Hepatocyte (in vitro differentiated cells): ENCODE measurements around the gene UPK2. TPM values are rescaled to one million over a fixed set of nuclear protein-coding genes. Genes with fewer than 3 reads are reported as not detected.

Experiments
- DNase-seq: peaks from one replicate; pipeline ENCODE4 v3.0.0-alpha.2; 2016; ENCODE audit warnings: low spot score
- H2AFZ ChIP-seq: fragments of 200-600 bp; sonication (generic); 2 replicates; pipeline ENCODE4 v1.6.0; 2016; ENCODE audit warnings: antibody characterized with exemption, mild to moderate bottlenecking
- H3K27ac ChIP-seq: fragments of 200-600 bp; sonication (generic); 2 replicates; pipeline ENCODE4 v1.5.1; 2016; ENCODE audit warnings: mild to moderate bottlenecking
- H3K27me3 ChIP-seq: fragments of 200-600 bp; sonication (generic); 2 replicates; pipeline ENCODE4 v1.6.1; 2016
- H3K36me3 ChIP-seq: fragments of 200-600 bp; sonication (generic); replicated peaks from 2 replicates; pipeline ENCODE4 v1.5.1; 2016; ENCODE audit warnings: low read depth; ENCODE audit not compliant: insufficient read depth
- H3K4me1 ChIP-seq: fragments of 200-600 bp; sonication (generic); 2 replicates; pipeline ENCODE4 v1.5.1; 2016; ENCODE audit warnings: mild to moderate bottlenecking, moderate library complexity; ENCODE audit not compliant: insufficient read depth
- H3K4me2 ChIP-seq: fragments of 200-600 bp; sonication (generic); 2 replicates; pipeline ENCODE4 v1.6.0; 2016
- H3K4me3 ChIP-seq: fragments of 200-600 bp; sonication (generic); 2 replicates; pipeline ENCODE4 v1.5.1; 2016; ENCODE audit warnings: mild to moderate bottlenecking
- H3K79me2 ChIP-seq: fragments of 200-600 bp; sonication (generic); 2 replicates; pipeline ENCODE4 v1.6.0; 2017; ENCODE audit warnings: mild to moderate bottlenecking
- H3K9me2 ChIP-seq: fragments of 200-600 bp; sonication (generic); replicated peaks from 2 replicates; pipeline ENCODE4 v1.6.0; 2017; ENCODE audit warnings: mild to moderate bottlenecking; ENCODE audit not compliant: insufficient read depth
- H3K9me3 ChIP-seq: fragments of 200-600 bp; sonication (generic); 2 replicates; pipeline ENCODE4 v1.5.1; 2016; ENCODE audit warnings: low read depth, mild to moderate bottlenecking
- H4K20me1 ChIP-seq: fragments of 200-600 bp; sonication (generic); 2 replicates; pipeline ENCODE4 v1.6.0; 2016; ENCODE audit warnings: mild to moderate bottlenecking; ENCODE audit not compliant: insufficient read depth, poor library complexity, severe bottlenecking
- CTCF ChIP-seq: fragments of 200-600 bp; sonication (generic); IDR thresholded peaks from 2 replicates; pipeline ENCODE4 v1.5.1; 2016; ENCODE audit warnings: antibody characterized with exemption, mild to moderate bottlenecking; ENCODE audit not compliant: poor library complexity
- EZH2 ChIP-seq: fragments of 200-600 bp; sonication (generic); IDR thresholded peaks from 2 replicates; pipeline ENCODE4 v1.6.1; 2016; ENCODE audit warnings: antibody characterized with exemption, mild to moderate bottlenecking, borderline replicate concordance
- EZH2phosphoT487 ChIP-seq: fragments of 200-600 bp; sonication (generic); IDR thresholded peaks from one replicate; pipeline ENCODE4 v1.6.1; 2018; ENCODE audit warnings: antibody characterized with exemption, mild to moderate bottlenecking, low read depth, moderate library complexity; ENCODE audit not compliant: unreplicated experiment, severe bottlenecking
- WGBS: methylation state at CpG from one replicate; pipeline ENCODE4 v1.1.6; 2016; ENCODE audit warnings: low lambda C conversion rate; ENCODE audit errors: missing lambda C conversion rate; 5-methylcytosine and 5-hydroxymethylcytosine counted together
- polyA plus RNA-seq: library from polyadenylated mRNA; unstranded; fragments of >200 nt; fragmentation: Nextera tagmentation; extraction: Ambion mirVana; gene quantifications from 2 replicates; pipeline ENCODE4 v1.2.1, GENCODE V29; 2016
- total RNA-seq: library from RNA; depleted of rRNA; stranded (reverse); fragments of >200 nt; gene quantifications from 2 replicates; pipeline ENCODE4 v1.2.3, GENCODE V29; 2014

The UPK2 gene
- total and polyA plus RNA-seq, 2 experiments from 2014 or later = 2.2 to 55.3 TPM

GRCh38 chr11:118996926-118997626 lies 41.0 kb downstream of the UPK2 start:
- peak overlapping the region; percentile 98 for H2AFZ ChIP-seq
- no peaks in the 10 kb centered on the region for H4K20me1 ChIP-seq
- H3K36me3 ChIP-seq = no peaks in the 10 kb centered on the region
- peaks cover 8% of the 10 kb centered on the region for H3K4me1 ChIP-seq
- peak overlapping the region; percentile 87 for H3K4me3 ChIP-seq
- peaks cover 39% of the 10 kb centered on the region for H3K79me2 ChIP-seq
- H3K27me3 ChIP-seq = no peaks in the 10 kb centered on the region
- DNase-seq = no peak
- no peak for TF ChIP-seq EZH2
- no peak for TF ChIP-seq EZH2phosphoT487
- TF ChIP-seq CTCF = no peak
- H3K9me2 ChIP-seq = no peaks in the 10 kb centered on the region
- no peaks in the 10 kb centered on the region for H3K9me3 ChIP-seq
- H3K4me2 ChIP-seq = peak overlapping the region; percentile 92
- peak overlapping the region; percentile 31 for H3K27ac ChIP-seq
- WGBS = 40% methylated on average over 22 of the region's 22 CpGs

GRCh38 chr11:118997627-118998387 lies 41.7 kb downstream of the UPK2 start, which contains the start of gene CENATAC:
Gene CENATAC, plus strand, starts transcription at chr11:118998138. Its CDS starts 60 bp downstream, at chr11:118998198.
- H3K79me2 ChIP-seq = peaks cover 39% of the 10 kb centered on the region
- under 1% methylated on average over 53 of the region's 54 CpGs for WGBS

GRCh38 chr11:118998388-118998717 lies 42.3 kb downstream of the UPK2 start:
- Histone ChIP-seq H3K4me3 (peak overlapping the region; percentile 87), H4K20me1 (no peaks in the 10 kb centered on the region), H3K9me3 (no peaks in the 10 kb centered on the region), H3K27me3 (no peaks in the 10 kb centered on the region), H3K79me2 (peaks cover 39% of the 10 kb centered on the region), H3K27ac (peak overlapping the region; percentile 73), H3K36me3 (no peaks in the 10 kb centered on the region), H3K4me1 (peaks cover 8% of the 10 kb centered on the region), H3K9me2 (no peaks in the 10 kb centered on the region), H3K4me2 (peak overlapping the region; percentile 92), H2AFZ (peak overlapping the region; percentile 98)
- no peak for DNase-seq
- TF ChIP-seq EZH2phosphoT487 (no peak), CTCF (no peak), EZH2 (no peak)
- 1% methylated on average over 19 of the region's 19 CpGs for WGBS

More at GRCh38 chr11:118997627-118998387, 41.7 kb downstream of the UPK2 start, which contains the start of gene CENATAC:
- peak within 1 kb of the TSS; percentile 73 for H3K27ac ChIP-seq
- peak; percentile 97 for DNase-seq
- peak within 1 kb of the TSS; percentile 87 for H3K4me3 ChIP-seq
- H3K9me2 ChIP-seq = no peaks in the 10 kb centered on the region
- H3K36me3 ChIP-seq = no peaks in the 10 kb centered on the region
- TF ChIP-seq CTCF (no peak), EZH2phosphoT487 (no peak), EZH2 (no peak)
- no peaks in the 10 kb centered on the region for H4K20me1 ChIP-seq
- no peaks in the 10 kb centered on the region for H3K27me3 ChIP-seq
- H3K4me2 ChIP-seq = peak within 1 kb of the TSS; percentile 92
- H3K4me1 ChIP-seq = peaks cover 8% of the 10 kb centered on the region
- H2AFZ ChIP-seq = peak within 1 kb of the TSS; percentile 98
- no peaks in the 10 kb centered on the region for H3K9me3 ChIP-seq
